Upper lobe of left lung (tissue), 6 donors: ENCODE data around the gene HNRNPA3. TPM values are rescaled to one million over a fixed set of nuclear protein-coding genes. Genes with fewer than 3 reads are reported as not detected.
"Not testable (repeated sequence)": the region's sequence is repeated elsewhere in the genome, so short reads cannot be mapped to it uniquely, and the experiment has no call there.

ENCODE experiments used
- ATAC-seq, 2 donors: fragments of 200-7000 bp; cut with Tn5 transposase; one replicate each; pipeline ENCODE4 v1.9.1; 2022; ENCODE audit warnings: mild to moderate bottlenecking in 2 of 2, moderate library complexity in 2 of 2; ENCODE audit not compliant: low FRiP score in 2 of 2
- DNase-seq, 2 donors: peaks; one replicate each; pipeline ENCODE4 v3.0.0-alpha.2; 2019 to 2020
- H3K27ac ChIP-seq, 4 donors: fragments of 200-600 bp; sonication (generic); one replicate each; pipeline ENCODE4 v1.5.1; 2016 to 2019
- H3K27me3 ChIP-seq, 4 donors: fragments of 200-600 bp; sonication (generic); one replicate each; pipeline ENCODE4 v1.5.1; 2017 to 2019
- H3K36me3 ChIP-seq, 4 donors: fragments of 200-600 bp; sonication (generic); one replicate each; pipeline ENCODE4 v1.5.1; 2016 to 2019
- H3K4me1 ChIP-seq, 4 donors: fragments of 200-600 bp; sonication (generic); one replicate each; pipeline ENCODE4 v1.5.1; 2018 to 2019
- H3K4me3 ChIP-seq, 4 donors: fragments of 200-600 bp; sonication (generic); one replicate each; pipeline ENCODE4 v1.5.1; 2017 to 2019; ENCODE audit warnings: mild to moderate bottlenecking in 2 of 4, moderate library complexity in 1 of 4
- H3K9me3 ChIP-seq, 4 donors: fragments of 200-600 bp; sonication (generic); one replicate each; pipeline ENCODE4 v1.5.1; 2018 to 2019
- CTCF ChIP-seq, 6 experiments: fragments of 450-650 bp in 4 of 6; fragments of 200-600 bp in 2 of 6; sonication (generic) in 2 of 6; IDR thresholded peaks; one replicate each; pipeline ENCODE4 v1.5.1; 2016 to 2019; ENCODE audit warnings: antibody characterized with exemption in 6 of 6
- EP300 ChIP-seq, 4 donors: sonication (generic); formaldehyde crosslinking; IDR thresholded peaks; one replicate each; pipeline ENCODE4 v1.5.1; 2017; ENCODE audit warnings: antibody characterized with exemption in 4 of 4, control low read depth in 2 of 4
- POLR2A ChIP-seq, 4 donors: fragments of 450-650 bp; IDR thresholded peaks; one replicate each; pipeline ENCODE4 v1.5.1; 2016 to 2017; ENCODE audit warnings: antibody characterized with exemption in 4 of 4, mild to moderate bottlenecking in 2 of 4
- POLR2AphosphoS5 ChIP-seq, 2 donors: sonication (generic); formaldehyde crosslinking; IDR thresholded peaks; one replicate each; pipeline ENCODE4 v1.5.1; 2017; ENCODE audit warnings: antibody characterized with exemption in 2 of 2
- WGBS, 2 donors: methylation state at CpG; one replicate each; pipeline ENCODE4 v1.1.5; 2017 to 2018; 5-methylcytosine and 5-hydroxymethylcytosine counted together
- total RNA-seq, 6 donors: library from RNA; depleted of rRNA in 4 of 6; stranded (reverse); fragments of >200 nt in 4 of 6; gene quantifications; one replicate each; pipeline versions ENCODE4 v1.1.0 to v1.2.1, GENCODE V29; 2016 to 2021
- donor health status: DM: no; HTN: no; CAD: no; lungs with moderate emphysema.
- donor health status: DM: no; HTN: yes; CAD: no; lungs with severe emphysema.

The HNRNPA3 gene
- total RNA-seq, 6 donors from 2014 or later, result 53.2 to 146 (median 89.0) TPM

- WGBS, 2 donors, result 0 to 1% methylated on average over 24 to 42 of the region's 66 CpGs
- Histone ChIP-seq H3K4me1 (peaks cover 20 to 45% (median 35%) of the 10 kb centered on the region in 4 donors), H3K27ac (peak within 1 kb of the TSS; percentile 98 to 100 (median 100)), H3K4me3 (peak within 1 kb of the TSS; percentile 61 to 95 (median 82)), H3K27me3 (no peaks in the 10 kb centered on the region), H3K9me3 (no peaks in the 10 kb centered on the region), H3K36me3 (no peaks in the 10 kb centered on the region)
- DNase-seq, result peak; percentile 94 to 98
- TF ChIP-seq EP300 (IDR thresholded peaks at IDR 0.05), result peak in 2 of 4 donors; percentile 13 to 85
- peak in 3 of 4 donors; percentile 79 to 99 (median 98) for TF ChIP-seq POLR2A (IDR thresholded peaks at IDR 0.05)
- TF ChIP-seq POLR2AphosphoS5 (IDR thresholded peaks at IDR 0.05), result peak; percentile 95 to 97
- peak in 2 of 6 experiments; percentile 12 to 21 for TF ChIP-seq CTCF (IDR thresholded peaks at IDR 0.05)
- peak; percentile 92 to 95 for ATAC-seq
Measured at GRCh38 chr2:177264693-177265587, 52.3 kb downstream of the HNRNPA3 start, which contains the start of gene NFE2L2. Gene NFE2L2, minus strand, starts transcription at chr2:177264727. Its CDS starts 151 bp downstream, at chr2:177264576.

- Histone ChIP-seq H3K36me3 (no peaks in the 10 kb centered on the region), H3K9me3 (no peaks in the 10 kb centered on the region), H3K27ac (peak overlapping the region; percentile 98 to 100 (median 100)), H3K4me3 (peak overlapping the region in 2 of 4 donors; percentile 74 to 89), H3K27me3 (no peaks in the 10 kb centered on the region), H3K4me1 (peaks cover 19 to 33% (median 23%) of the 10 kb centered on the region in 4 donors)
- WGBS, 2 donors, result 20 to 29% methylated on average over 4 of the region's 4 CpGs
- DNase-seq (no peak), ATAC-seq (no peak)
- TF ChIP-seq POLR2A (IDR thresholded peaks at IDR 0.05), result no peak
- no peak for TF ChIP-seq POLR2AphosphoS5 (IDR thresholded peaks at IDR 0.05)
- no peak for TF ChIP-seq CTCF (IDR thresholded peaks at IDR 0.05)
- no peak for TF ChIP-seq EP300 (IDR thresholded peaks at IDR 0.05)
Measured at GRCh38 chr2:177265824-177266817, 53.5 kb downstream of the HNRNPA3 start.

GRCh38 chr2:177266955-177267354 is 54.4 kb downstream of the HNRNPA3 start:
- H3K4me3 ChIP-seq, H3K9me3 ChIP-seq, ATAC-seq, DNase-seq, H3K27me3 ChIP-seq, H3K36me3 ChIP-seq: not testable (repeated sequence)
- Histone ChIP-seq H3K4me1 (peaks cover 10 to 25% (median 16%) of the 10 kb centered on the region in 4 donors), H3K27ac (peak overlapping the region; percentile 21 to 100 (median 99))
- WGBS, 2 donors, result 90 to 92% methylated on average over 8 of the region's 8 CpGs

GRCh38 chr2:177268187-177268871 is 55.7 kb downstream of the HNRNPA3 start:
- 78 to 84% methylated on average over 8 of the region's 8 CpGs for WGBS, 2 donors
- Histone ChIP-seq H3K27ac (no peak overlapping the region), H3K4me3 (no peak overlapping the region), H3K4me1 (peaks cover 7 to 23% (median 15%) of the 10 kb centered on the region in 4 donors), H3K27me3 (no peaks in the 10 kb centered on the region), H3K36me3 (no peaks in the 10 kb centered on the region), H3K9me3 (no peaks in the 10 kb centered on the region)
- ATAC-seq (no peak), DNase-seq (no peak)
- TF ChIP-seq EP300 (IDR thresholded peaks at IDR 0.05), result no peak
- no peak for TF ChIP-seq POLR2AphosphoS5 (IDR thresholded peaks at IDR 0.05)
- TF ChIP-seq CTCF (IDR thresholded peaks at IDR 0.05), result no peak
- no peak for TF ChIP-seq POLR2A (IDR thresholded peaks at IDR 0.05)
